DND-41 (cell line): Measurements from ENCODE around the gene BHMT2.

Experiments
- ATAC-seq: fragments of 200-7000 bp; cut with Tn5 transposase; 3 replicates; pipeline ENCODE4 v1.9.1; 2021; ENCODE audit warnings: low read depth; ENCODE audit not compliant: insufficient read depth
- DNase-seq: peaks from one replicate; pipeline ENCODE4 v3.0.0-alpha.2; 2020
- H2AFZ ChIP-seq: 2 replicates; pipeline ENCODE4 v1.6.0; 2012; ENCODE audit warnings: low read depth, low read length
- H3K27ac ChIP-seq: 2 replicates; pipeline ENCODE4 v1.5.1; 2012; ENCODE audit warnings: low read length, inconsistent platforms
- H3K27me3 ChIP-seq: fragments of 200-600 bp; sonication (generic); 2 replicates; pipeline ENCODE4 v1.6.0; 2012; ENCODE audit warnings: low read length, mild to moderate bottlenecking, inconsistent platforms; ENCODE audit not compliant: insufficient read depth, poor library complexity
- H3K36me3 ChIP-seq: 2 replicates; pipeline ENCODE4 v1.5.1; 2012; ENCODE audit warnings: low read length, inconsistent platforms; ENCODE audit not compliant: insufficient read depth
- H3K4me1 ChIP-seq: 2 replicates; pipeline ENCODE4 v1.5.1; 2012; ENCODE audit warnings: mild to moderate bottlenecking, low read length; ENCODE audit not compliant: insufficient read depth
- H3K4me2 ChIP-seq: 2 replicates; pipeline ENCODE4 v1.6.0; 2012; ENCODE audit warnings: mild to moderate bottlenecking, moderate library complexity, low read length, inconsistent platforms; ENCODE audit not compliant: insufficient read depth
- H3K4me3 ChIP-seq, 2 experiments: fragments of 200-600 bp in 1 of 2; shearing (Covaris generic) in 1 of 2; 2 replicates each; pipeline ENCODE4 v1.5.1; 2012 to 2016; ENCODE audit warnings: inconsistent platforms in 2 of 2, low read length in 2 of 2, mild to moderate bottlenecking in 2 of 2, low read depth in 1 of 2, moderate library complexity in 1 of 2
- H3K79me2 ChIP-seq: 2 replicates; pipeline ENCODE4 v1.6.0; 2012; ENCODE audit warnings: low read length, inconsistent platforms; ENCODE audit not compliant: insufficient read depth
- H3K9ac ChIP-seq: 2 replicates; pipeline ENCODE4 v1.6.0; 2012; ENCODE audit warnings: low read depth, mild to moderate bottlenecking, inconsistent platforms, low read length, moderate library complexity
- H3K9me3 ChIP-seq: 2 replicates; pipeline ENCODE4 v1.5.1; 2012; ENCODE audit warnings: low read length, moderate library complexity, mild to moderate bottlenecking, inconsistent platforms; ENCODE audit not compliant: insufficient read depth, severe bottlenecking
- H4K20me1 ChIP-seq: 2 replicates; pipeline ENCODE4 v1.6.0; 2012; ENCODE audit warnings: low read length; ENCODE audit not compliant: insufficient read depth
- CTCF ChIP-seq: IDR thresholded peaks from 2 replicates; pipeline ENCODE4 v1.5.1; 2012; ENCODE audit warnings: borderline replicate concordance, low read length, moderate library complexity, mild to moderate bottlenecking; ENCODE audit not compliant: poor library complexity, severe bottlenecking; ENCODE audit errors: extremely low read depth
- EZH2 ChIP-seq: IDR thresholded peaks from 3 replicates; pipeline ENCODE4 v1.6.1; 2012; ENCODE audit warnings: borderline replicate concordance, low read depth, mild to moderate bottlenecking, moderate library complexity, low read length, inconsistent platforms; ENCODE audit not compliant: severe bottlenecking

The BHMT2 gene

GRCh38 chr5:79122973-79123372, 53.4 kb downstream of the BHMT2 start:
- Histone ChIP-seq H2AFZ (no peak overlapping the region), H3K27me3 (no peaks in the 10 kb centered on the region), H3K9me3 (no peaks in the 10 kb centered on the region), H3K4me3 (no peak overlapping the region), H3K9ac (no peak overlapping the region), H3K36me3 (no peaks in the 10 kb centered on the region), H3K27ac (no peak overlapping the region), H3K79me2 (no peaks in the 10 kb centered on the region), H3K4me2 (no peak overlapping the region), H4K20me1 (no peaks in the 10 kb centered on the region), H3K4me1 (no peaks in the 10 kb centered on the region)
- TF ChIP-seq EZH2 (no peak), CTCF (no peak)
- no peak for ATAC-seq
- no peak for DNase-seq

- TF ChIP-seq CTCF, result no peak
- TF ChIP-seq EZH2, result no peak
Observed at GRCh38 chr5:79124607-79125006, 55.0 kb downstream of the BHMT2 start.

GRCh38 chr5:79130781-79131180, 61.2 kb downstream of the BHMT2 start:
- no peak for DNase-seq
- Histone ChIP-seq H2AFZ (no peak overlapping the region), H3K4me1 (peaks cover 15% of the 10 kb centered on the region), H3K27ac (no peak overlapping the region), H3K9me3 (no peaks in the 10 kb centered on the region), H3K79me2 (no peaks in the 10 kb centered on the region), H3K36me3 (no peaks in the 10 kb centered on the region), H3K9ac (no peak overlapping the region), H4K20me1 (no peaks in the 10 kb centered on the region), H3K4me2 (no peak overlapping the region), H3K27me3 (no peaks in the 10 kb centered on the region), H3K4me3 (no peak overlapping the region)
- no peak for TF ChIP-seq EZH2
- TF ChIP-seq CTCF, result no peak
- no peak for ATAC-seq

More at GRCh38 chr5:79124607-79125006, 55.0 kb downstream of the BHMT2 start:
- Histone ChIP-seq H3K9me3 (no peaks in the 10 kb centered on the region), H3K36me3 (no peaks in the 10 kb centered on the region), H3K27me3 (no peaks in the 10 kb centered on the region), H3K9ac (no peak overlapping the region), H3K79me2 (no peaks in the 10 kb centered on the region), H4K20me1 (no peaks in the 10 kb centered on the region), H3K27ac (no peak overlapping the region), H3K4me3 (no peak overlapping the region), H3K4me1 (no peaks in the 10 kb centered on the region), H2AFZ (no peak overlapping the region), H3K4me2 (no peak overlapping the region)
- ATAC-seq, result no peak
- no peak for DNase-seq
